Right lobe of liver (tissue), 6 donors: Measurements from ENCODE around the gene BCL2. TPM values are rescaled to one million over a fixed set of nuclear protein-coding genes. Genes with fewer than 3 reads are reported as not detected.

Source experiments
- ATAC-seq, 4 donors: fragments of 200-7000 bp; cut with Tn5 transposase; one replicate each; pipeline ENCODE4 v1.9.1; 2020; ENCODE audit warnings: mild to moderate bottlenecking in 4 of 4, moderate library complexity in 4 of 4
- DNase-seq, 3 donors: peaks; one replicate each; pipeline ENCODE4 v3.0.0-alpha.2; 2020
- H3K27ac ChIP-seq, 3 donors: fragments of 200-600 bp; one replicate each; pipeline ENCODE4 v1.8.0; 2022
- H3K27me3 ChIP-seq, 2 donors: fragments of 200-600 bp; one replicate each; pipeline ENCODE4 v1.8.0; 2022
- H3K36me3 ChIP-seq, 4 donors: fragments of 200-600 bp; sonication (generic) in 1 of 4; one replicate each; pipeline versions ENCODE4 v1.5.1 to v1.8.0; 2017 to 2022; ENCODE audit warnings: control low read depth in 1 of 4
- H3K4me1 ChIP-seq, 4 donors: fragments of 200-600 bp; sonication (generic) in 1 of 4; one replicate each; pipeline versions ENCODE4 v1.5.1 to v1.8.0; 2017 to 2022; ENCODE audit warnings: control low read depth in 1 of 4
- H3K4me3 ChIP-seq, 3 donors: fragments of 200-600 bp; one replicate each; pipeline ENCODE4 v1.8.0; 2022
- H3K9me3 ChIP-seq, 4 donors: fragments of 200-600 bp; sonication (generic) in 1 of 4; one replicate each; pipeline versions ENCODE4 v1.5.1 to v1.8.0; 2017 to 2022; ENCODE audit warnings: control low read depth in 1 of 4
- CTCF ChIP-seq, 4 donors: fragments of 200-600 bp in 3 of 4; fragments of 450-650 bp in 1 of 4; IDR thresholded peaks; one replicate each; pipeline versions ENCODE4 v1.5.1 to v1.8.0; 2016 to 2022; ENCODE audit warnings: antibody characterized with exemption in 4 of 4, mild to moderate bottlenecking in 2 of 4
- POLR2A ChIP-seq: fragments of 450-650 bp; IDR thresholded peaks from one replicate; pipeline ENCODE4 v1.6.1; 2017; ENCODE audit warnings: antibody characterized with exemption, mild to moderate bottlenecking
- WGBS: methylation state at CpG from one replicate; pipeline ENCODE4 v1.1.6; 2018; ENCODE audit warnings: low coverage, low lambda C conversion rate; ENCODE audit not compliant: insufficient coverage; ENCODE audit errors: missing lambda C conversion rate; 5-methylcytosine and 5-hydroxymethylcytosine counted together
- intact Hi-C, 2 donors: fragments of 100-400 bp; cut with DNase I; formaldehyde crosslinking; loops; one replicate each; pipeline versions ENCODE4 v1.11.2 to v1.14.1; 2022
- total RNA-seq, 6 experiments: library from RNA; depleted of rRNA in 2 of 6; stranded (reverse); fragments of >200 nt in 2 of 6; fragmentation: NEBNext Ultra II Directional in 3 of 6; extraction: Animal tissue kit (Norgen Biotek cat#: 25700) in 3 of 6; gene quantifications; one replicate each; pipeline versions ENCODE4 v1.1.0 to v1.2.4, GENCODE V29; 2016 to 2023
- donor health status: DM: no; HTN: yes; CAD: no.
- donor health status: DM: no; HTN: no; CAD: no.
- donor health status: DM: no; HTN: no; CAD: no.
- donor health status: DM: no; HTN: yes; CAD: no.
- donor health status: DM: no; HTN: yes; CAD: no.

The BCL2 gene
- total RNA-seq, 6 experiments from 2014 or later = 0.73 to 4.7 (median 2.7) TPM

GRCh38 chr18:63297687-63298399 is 21.7 kb downstream of the BCL2 start:
- no peak overlapping the region for H3K27ac ChIP-seq
- intact Hi-C loops = no loop called here
- no peak for ATAC-seq
- H3K9me3 ChIP-seq = no peaks in the 10 kb centered on the region
- no peak overlapping the region for H3K4me3 ChIP-seq
- 71% methylated on average over 9 of the region's 16 CpGs for WGBS
- DNase-seq = no peak
- H3K4me1 ChIP-seq = peaks cover 0 to 10% (median 0%) of the 10 kb centered on the region in 4 donors
- no peak for TF ChIP-seq CTCF (IDR thresholded peaks at IDR 0.05)
- no peak for TF ChIP-seq POLR2A
- no peaks in the 10 kb centered on the region for H3K27me3 ChIP-seq
- no peaks in the 10 kb centered on the region for H3K36me3 ChIP-seq

GRCh38 chr18:63293935-63294334 is 25.6 kb downstream of the BCL2 start:
- WGBS = 84% methylated on average over 4 of the region's 4 CpGs
- H3K27ac ChIP-seq = no peak overlapping the region
- no peaks in the 10 kb centered on the region for H3K9me3 ChIP-seq
- H3K27me3 ChIP-seq = no peaks in the 10 kb centered on the region
- peaks cover 0 to 10% (median 0%) of the 10 kb centered on the region in 4 donors for H3K4me1 ChIP-seq
- no peaks in the 10 kb centered on the region for H3K36me3 ChIP-seq
- no peak for ATAC-seq
- TF ChIP-seq POLR2A (no peak), CTCF (IDR thresholded peaks at IDR 0.05) (no peak)
- intact Hi-C loops = no loop called here
- no peak overlapping the region for H3K4me3 ChIP-seq
- DNase-seq = no peak

DNA sequence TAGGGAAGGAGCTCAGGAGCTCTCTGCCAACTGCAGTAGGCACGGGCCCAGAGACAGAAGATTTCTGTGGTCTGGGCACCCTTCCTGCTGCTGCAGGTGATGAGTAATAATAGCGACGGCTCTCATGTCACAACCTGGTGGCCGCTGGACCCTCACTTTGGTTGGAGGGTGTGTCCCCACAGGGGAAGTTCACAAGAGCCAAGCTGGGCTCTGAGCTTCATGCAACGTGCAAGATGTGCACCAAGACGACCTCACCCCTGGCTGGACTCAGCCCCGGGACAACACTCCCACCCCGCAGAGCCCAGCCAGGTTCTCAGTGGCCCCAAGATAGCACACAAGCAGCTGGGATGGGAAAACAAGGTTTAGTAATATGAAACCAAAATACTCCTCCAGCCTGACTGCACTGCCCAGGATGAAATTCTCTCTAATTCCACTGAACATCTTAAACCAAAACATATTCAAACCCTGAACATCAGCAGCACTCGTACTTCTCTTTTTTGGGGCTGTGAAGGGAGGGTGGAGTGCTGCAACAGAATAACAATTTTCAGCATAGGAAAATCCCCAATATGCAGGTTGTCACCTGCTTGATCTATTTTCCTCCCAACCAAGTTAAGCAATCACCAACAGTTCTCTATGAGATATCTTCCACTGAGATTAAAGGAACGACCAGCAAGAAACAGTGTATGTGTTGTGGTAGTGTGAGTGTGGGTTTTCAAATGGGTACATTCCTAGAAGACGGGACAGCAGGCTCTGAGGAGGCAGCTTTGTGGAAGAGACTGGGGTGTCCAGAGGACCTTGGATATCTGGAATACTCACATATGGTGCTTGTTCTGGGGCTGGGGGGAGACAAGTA is 26.5 kb downstream of the BCL2 start:
- Histone ChIP-seq H3K4me1 (peaks cover 0 to 1% (median 0%) of the 10 kb centered on the region in 4 donors), H3K36me3 (no peaks in the 10 kb centered on the region), H3K27me3 (no peaks in the 10 kb centered on the region), H3K9me3 (no peaks in the 10 kb centered on the region), H3K4me3 (no peak overlapping the region), H3K27ac (no peak overlapping the region)
- no peak for DNase-seq
- TF ChIP-seq POLR2A = no peak
- no peak for TF ChIP-seq CTCF (IDR thresholded peaks at IDR 0.05)
- ATAC-seq = no peak
- intact Hi-C loops = no loop called here
- WGBS = 56% methylated on average over 3 of the region's 11 CpGs

DNA sequence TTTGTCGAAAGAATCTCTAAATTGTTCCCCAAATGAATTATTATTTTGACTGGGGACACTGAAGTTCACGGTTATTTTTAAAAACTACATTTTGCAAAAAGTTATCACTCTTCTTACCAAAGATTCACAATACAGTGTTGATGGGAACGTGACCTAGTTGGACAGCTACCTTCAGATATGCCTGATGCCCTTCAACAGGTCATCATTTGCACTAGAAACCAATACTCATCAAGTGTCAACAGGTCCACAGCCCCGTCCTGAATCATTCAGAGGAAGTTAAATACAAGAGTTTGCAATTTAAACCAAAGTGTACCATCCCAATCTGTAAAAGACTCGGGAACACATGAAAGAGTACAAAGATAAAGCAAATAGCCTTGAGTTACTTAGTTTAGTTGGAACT is 28.3 kb downstream of the BCL2 start:
- H3K9me3 ChIP-seq = no peaks in the 10 kb centered on the region
- TF ChIP-seq CTCF (IDR thresholded peaks at IDR 0.05) = no peak
- TF ChIP-seq POLR2A = no peak
- DNase-seq (no peak), ATAC-seq (no peak)
- intact Hi-C loops = no loop called here
- H3K4me3 ChIP-seq = no peak overlapping the region
- H3K36me3 ChIP-seq = no peaks in the 10 kb centered on the region
- no peaks in the 10 kb centered on the region for H3K27me3 ChIP-seq
- peaks cover 0 to 4% (median 0%) of the 10 kb centered on the region in 4 donors for H3K4me1 ChIP-seq
- WGBS = 70% methylated on average over 5 of the region's 5 CpGs
- no peak overlapping the region for H3K27ac ChIP-seq
